Natural killer cell (primary cell): ENCODE measurements around the gene MAN2A1. TPM values are rescaled to one million over a fixed set of nuclear protein-coding genes. Genes with fewer than 3 reads are reported as not detected.

Experiments
- ATAC-seq, 3 donors: fragments of 150-1000 bp in 2 of 3; fragments of 200-7000 bp in 1 of 3; cut with Tn5 transposase; 1 replicate in 1 of 3; 2 replicates in 2 of 3; pipeline ENCODE4 v1.10.0; 2021; ENCODE audit warnings: mild to moderate bottlenecking in 2 of 3, moderate library complexity in 2 of 3
- DNase-seq, 2 donors: peaks; one replicate each; pipeline versions ENCODE4 v3.0.0 to v3.0.0-alpha.2; 2013 to 2021; ENCODE audit warnings: mixed read lengths in 1 of 2
- H3K27ac ChIP-seq: one replicate; pipeline ENCODE4 v1.5.1; 2013; ENCODE audit warnings: mild to moderate bottlenecking, low read length
- H3K27me3 ChIP-seq: one replicate; pipeline ENCODE4 v1.6.1; 2013; ENCODE audit warnings: low read length; ENCODE audit not compliant: control insufficient read depth, insufficient read depth
- H3K36me3 ChIP-seq: one replicate; pipeline ENCODE4 v1.6.1; 2013; ENCODE audit warnings: low read length; ENCODE audit not compliant: control insufficient read depth, insufficient read depth
- H3K4me1 ChIP-seq: one replicate; pipeline ENCODE4 v1.6.1; 2013; ENCODE audit warnings: low read length; ENCODE audit not compliant: control insufficient read depth, insufficient read depth
- H3K4me3 ChIP-seq: one replicate; pipeline ENCODE4 v1.5.1; 2013; ENCODE audit warnings: low read length
- H3K9me3 ChIP-seq: one replicate; pipeline ENCODE4 v1.6.1; 2013; ENCODE audit warnings: low read length; ENCODE audit not compliant: control insufficient read depth, insufficient read depth
- H3K27ac Mint-ChIP-seq, 2 donors: one replicate each; pipeline ENCODE4 v1.8.0; 2022; ENCODE audit warnings: mild to moderate bottlenecking in 2 of 2, mixed read lengths in 2 of 2, moderate library complexity in 1 of 2
- H3K27me3 Mint-ChIP-seq, 2 donors: one replicate each; pipeline ENCODE4 v1.8.0; 2022; ENCODE audit warnings: low read depth in 2 of 2, mixed read lengths in 2 of 2
- H3K36me3 Mint-ChIP-seq: one replicate; pipeline ENCODE4 v1.8.0; 2022; ENCODE audit warnings: mixed read lengths
- H3K4me1 Mint-ChIP-seq, 2 donors: one replicate each; pipeline ENCODE4 v1.8.0; 2022; ENCODE audit warnings: mixed read lengths in 2 of 2
- H3K4me3 Mint-ChIP-seq: one replicate; pipeline ENCODE4 v1.8.0; 2022; ENCODE audit warnings: mild to moderate bottlenecking, moderate library complexity, mixed read lengths
- H3K9me3 Mint-ChIP-seq, 2 donors: one replicate each; pipeline ENCODE4 v1.8.0; 2022; ENCODE audit warnings: mixed read lengths in 2 of 2
- WGBS: methylation state at CpG from one replicate; pipeline ENCODE4 v1.1.7; 2013; ENCODE audit warnings: missing lambda C conversion rate; ENCODE audit not compliant: insufficient coverage; 5-methylcytosine and 5-hydroxymethylcytosine counted together
- intact Hi-C: fragments of 100-400 bp; cut with micrococcal nuclease; formaldehyde crosslinking; loops from one replicate; pipeline ENCODE4 v1.14.2; 2022
- total RNA-seq, 4 donors: library from RNA; stranded (reverse); fragments of 120-200 nt in 1 of 4; gene quantifications; one replicate each; pipeline versions ENCODE4 v1.2.3 to v1.2.4, GENCODE V29; 2013 to 2022
- TF ChIP-seq, protein P1 (sequence below): fragments of 200-600 bp; IDR thresholded peaks from one replicate; pipeline ENCODE4 v1.8.0; 2022; ENCODE audit warnings: antibody characterized with exemption

The MAN2A1 gene
- total RNA-seq, 3 donors from 2014 or later (not counting 1 experiment from before 2014, with no cell fraction given): 44.9 to 54.2 (median 50.7) TPM

DNA sequence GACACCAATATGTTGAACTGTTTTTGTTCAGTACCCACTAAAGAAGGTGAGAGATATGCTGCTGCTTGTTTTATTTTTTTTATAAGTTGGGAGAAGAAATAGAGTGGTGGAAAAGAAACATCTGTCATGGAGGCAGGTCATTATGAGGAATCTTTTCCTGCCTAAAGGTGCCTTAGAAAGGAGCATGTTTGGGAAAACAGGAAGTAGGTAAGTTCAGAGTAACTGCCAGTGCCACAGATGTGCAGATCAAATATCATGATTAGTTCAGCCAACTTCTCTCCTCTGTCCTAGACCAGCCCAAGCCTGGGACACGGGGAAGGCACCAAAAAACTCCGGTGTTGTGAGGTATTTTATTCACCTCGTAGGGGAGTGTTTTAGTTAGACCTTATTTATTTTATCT lies 144.2 kb downstream of the MAN2A1 start:
- DNase-seq (no peak), ATAC-seq (no peak)
- 100% methylated on average over 1 of the region's 3 CpGs for WGBS
- Histone ChIP-seq H3K4me3 (no peak overlapping the region), H3K27me3 (no peaks in the 10 kb centered on the region), H3K36me3 (peaks cover 18% of the 10 kb centered on the region), H3K4me1 (no peaks in the 10 kb centered on the region), H3K9me3 (no peaks in the 10 kb centered on the region), H3K27ac (no peak overlapping the region)
- no peak overlapping the region for H3K4me3 Mint-ChIP-seq
- H3K4me1 Mint-ChIP-seq: peaks cover 0 to 9% of the 10 kb centered on the region in 2 donors
- peak overlapping the region in 1 of 2 donors; percentile 25 for H3K27ac Mint-ChIP-seq
- TF ChIP-seq, protein P1, sequence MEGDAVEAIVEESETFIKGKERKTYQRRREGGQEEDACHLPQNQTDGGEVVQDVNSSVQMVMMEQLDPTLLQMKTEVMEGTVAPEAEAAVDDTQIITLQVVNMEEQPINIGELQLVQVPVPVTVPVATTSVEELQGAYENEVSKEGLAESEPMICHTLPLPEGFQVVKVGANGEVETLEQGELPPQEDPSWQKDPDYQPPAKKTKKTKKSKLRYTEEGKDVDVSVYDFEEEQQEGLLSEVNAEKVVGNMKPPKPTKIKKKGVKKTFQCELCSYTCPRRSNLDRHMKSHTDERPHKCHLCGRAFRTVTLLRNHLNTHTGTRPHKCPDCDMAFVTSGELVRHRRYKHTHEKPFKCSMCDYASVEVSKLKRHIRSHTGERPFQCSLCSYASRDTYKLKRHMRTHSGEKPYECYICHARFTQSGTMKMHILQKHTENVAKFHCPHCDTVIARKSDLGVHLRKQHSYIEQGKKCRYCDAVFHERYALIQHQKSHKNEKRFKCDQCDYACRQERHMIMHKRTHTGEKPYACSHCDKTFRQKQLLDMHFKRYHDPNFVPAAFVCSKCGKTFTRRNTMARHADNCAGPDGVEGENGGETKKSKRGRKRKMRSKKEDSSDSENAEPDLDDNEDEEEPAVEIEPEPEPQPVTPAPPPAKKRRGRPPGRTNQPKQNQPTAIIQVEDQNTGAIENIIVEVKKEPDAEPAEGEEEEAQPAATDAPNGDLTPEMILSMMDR: no peak
- intact Hi-C loops: no loop called here
- no peaks in the 10 kb centered on the region for H3K27me3 Mint-ChIP-seq
- peaks cover 8% of the 10 kb centered on the region for H3K36me3 Mint-ChIP-seq
- H3K9me3 Mint-ChIP-seq: no peaks in the 10 kb centered on the region

DNA sequence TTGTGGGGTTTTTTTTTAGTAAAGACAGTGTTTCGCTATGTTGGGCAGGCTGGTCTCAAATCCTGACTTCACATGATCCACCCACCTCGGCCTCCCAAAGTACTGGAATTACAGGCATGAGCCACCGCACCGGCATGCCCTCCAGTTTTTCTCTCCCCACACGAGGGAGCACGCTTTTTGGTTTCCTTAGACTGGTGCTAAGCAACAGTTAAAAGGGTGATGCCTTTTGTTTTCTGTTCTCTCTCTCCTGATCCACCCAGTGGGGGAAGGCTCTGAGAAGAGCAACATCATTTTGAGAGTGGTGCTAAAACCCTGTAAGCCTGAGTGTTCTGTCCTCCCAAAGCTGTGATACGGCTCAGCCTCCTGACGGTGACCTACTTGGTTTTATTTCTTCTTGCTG lies 146.6 kb downstream of the MAN2A1 start:
- Histone ChIP-seq H3K36me3 (peaks cover 11% of the 10 kb centered on the region), H3K27me3 (no peaks in the 10 kb centered on the region), H3K27ac (no peak overlapping the region), H3K4me3 (no peak overlapping the region), H3K9me3 (no peaks in the 10 kb centered on the region), H3K4me1 (no peaks in the 10 kb centered on the region)
- Mint-ChIP-seq H3K4me1 (peaks cover 0 to 5% of the 10 kb centered on the region in 2 donors), H3K36me3 (peaks cover 8% of the 10 kb centered on the region), H3K4me3 (no peak overlapping the region), H3K27ac (no peak overlapping the region), H3K9me3 (no peaks in the 10 kb centered on the region), H3K27me3 (no peaks in the 10 kb centered on the region)
- intact Hi-C loops: no loop called here
- WGBS: 94% methylated on average over 6 of the region's 8 CpGs
- ATAC-seq (no peak), DNase-seq (no peak)
- TF ChIP-seq, protein P1: no peak

DNA sequence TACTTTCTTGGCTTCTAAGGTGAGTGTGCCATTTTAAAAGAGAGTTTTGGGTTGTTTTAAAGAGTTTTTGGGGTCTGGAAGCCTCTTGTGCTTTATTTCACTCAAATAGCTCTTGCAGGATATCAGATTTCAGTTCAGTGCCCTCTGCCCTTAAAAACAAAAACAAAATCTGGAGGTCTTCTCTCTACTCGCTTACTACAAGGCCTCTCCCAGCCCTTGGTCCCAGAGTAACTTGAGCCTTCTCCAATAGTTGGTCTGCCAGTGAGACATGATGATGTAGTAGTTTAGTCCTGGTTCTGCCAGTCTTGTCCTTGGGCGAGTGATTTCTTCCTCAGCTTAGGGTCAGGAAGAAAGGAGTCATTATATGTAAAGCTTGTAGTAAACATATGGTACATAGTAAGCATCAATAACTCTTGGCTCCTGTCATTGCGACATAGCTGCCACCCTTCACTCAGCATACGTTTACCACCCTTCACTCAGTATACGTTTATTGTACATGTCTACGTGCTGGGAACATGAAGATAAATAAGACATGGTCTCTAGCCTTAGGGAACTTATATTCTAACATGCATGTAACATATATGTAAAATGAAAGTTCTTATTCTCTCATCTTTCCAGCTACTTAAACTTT lies 147.6 kb downstream of the MAN2A1 start:
- DNase-seq: no peak
- Histone ChIP-seq H3K4me1 (no peaks in the 10 kb centered on the region), H3K36me3 (peaks cover 17% of the 10 kb centered on the region), H3K27ac (no peak overlapping the region), H3K27me3 (no peaks in the 10 kb centered on the region), H3K9me3 (no peaks in the 10 kb centered on the region), H3K4me3 (no peak overlapping the region)
- intact Hi-C loops: no loop called here
- TF ChIP-seq, protein P1: no peak
- H3K27ac Mint-ChIP-seq: no peak overlapping the region
- no peaks in the 10 kb centered on the region for H3K27me3 Mint-ChIP-seq
- ATAC-seq: no peak
- H3K4me3 Mint-ChIP-seq: no peak overlapping the region
- peaks cover 11% of the 10 kb centered on the region for H3K36me3 Mint-ChIP-seq
- no peaks in the 10 kb centered on the region for H3K9me3 Mint-ChIP-seq
- no peaks in the 10 kb centered on the region for H3K4me1 Mint-ChIP-seq
- 98% methylated on average over 5 of the region's 6 CpGs for WGBS

DNA sequence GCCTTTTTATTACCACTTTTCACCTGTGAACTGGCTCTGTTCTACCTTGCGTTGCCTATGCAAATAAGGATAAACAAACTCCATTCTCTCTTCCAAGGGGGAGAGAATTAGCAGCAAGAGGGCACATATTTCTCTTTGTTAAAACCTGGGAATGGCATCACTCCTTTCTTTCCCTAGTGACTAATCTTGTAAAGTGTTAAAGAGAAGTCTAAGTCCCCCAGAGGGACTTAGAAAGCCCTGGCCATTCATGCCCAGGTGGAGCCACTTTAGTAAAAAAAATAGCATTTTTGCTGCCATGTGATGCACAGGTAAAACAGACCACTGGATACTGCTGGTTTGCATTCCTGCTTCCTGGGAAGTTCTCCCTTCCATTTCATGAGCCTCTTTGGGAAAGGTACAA lies 148.4 kb downstream of the MAN2A1 start:
- Histone ChIP-seq H3K27me3 (no peaks in the 10 kb centered on the region), H3K27ac (no peak overlapping the region), H3K36me3 (peaks cover 19% of the 10 kb centered on the region), H3K4me3 (no peak overlapping the region), H3K4me1 (no peaks in the 10 kb centered on the region), H3K9me3 (no peaks in the 10 kb centered on the region)
- intact Hi-C loops: no loop called here
- H3K9me3 Mint-ChIP-seq: no peaks in the 10 kb centered on the region
- H3K27me3 Mint-ChIP-seq: no peaks in the 10 kb centered on the region
- no peaks in the 10 kb centered on the region for H3K4me1 Mint-ChIP-seq
- TF ChIP-seq, protein P1: no peak
- no peak for ATAC-seq
- no peak overlapping the region for H3K27ac Mint-ChIP-seq
- peaks cover 14% of the 10 kb centered on the region for H3K36me3 Mint-ChIP-seq
- no peak overlapping the region for H3K4me3 Mint-ChIP-seq
- no peak for DNase-seq
- WGBS: 100% methylated on average over 1 of the region's 1 CpG
